Right lobe of liver (tissue), 6 donors: ENCODE measurements around the gene NEDD9. TPM values are rescaled to one million over a fixed set of nuclear protein-coding genes. Genes with fewer than 3 reads are reported as not detected.

ENCODE experiments used
- ATAC-seq, 4 donors: fragments of 200-7000 bp; cut with Tn5 transposase; one replicate each; pipeline ENCODE4 v1.9.1; 2020; ENCODE audit warnings: mild to moderate bottlenecking in 4 of 4, moderate library complexity in 4 of 4
- DNase-seq, 3 donors: peaks; one replicate each; pipeline ENCODE4 v3.0.0-alpha.2; 2020
- H3K27ac ChIP-seq, 3 donors: fragments of 200-600 bp; one replicate each; pipeline ENCODE4 v1.8.0; 2022
- H3K27me3 ChIP-seq, 2 donors: fragments of 200-600 bp; one replicate each; pipeline ENCODE4 v1.8.0; 2022
- H3K36me3 ChIP-seq, 4 donors: fragments of 200-600 bp; sonication (generic) in 1 of 4; one replicate each; pipeline versions ENCODE4 v1.5.1 to v1.8.0; 2017 to 2022; ENCODE audit warnings: control low read depth in 1 of 4
- H3K4me1 ChIP-seq, 4 donors: fragments of 200-600 bp; sonication (generic) in 1 of 4; one replicate each; pipeline versions ENCODE4 v1.5.1 to v1.8.0; 2017 to 2022; ENCODE audit warnings: control low read depth in 1 of 4
- H3K4me3 ChIP-seq, 3 donors: fragments of 200-600 bp; one replicate each; pipeline ENCODE4 v1.8.0; 2022
- H3K9me3 ChIP-seq, 4 donors: fragments of 200-600 bp; sonication (generic) in 1 of 4; one replicate each; pipeline versions ENCODE4 v1.5.1 to v1.8.0; 2017 to 2022; ENCODE audit warnings: control low read depth in 1 of 4
- POLR2A ChIP-seq: fragments of 450-650 bp; IDR thresholded peaks from one replicate; pipeline ENCODE4 v1.6.1; 2017; ENCODE audit warnings: antibody characterized with exemption, mild to moderate bottlenecking
- WGBS: methylation state at CpG from one replicate; pipeline ENCODE4 v1.1.6; 2018; ENCODE audit warnings: low coverage, low lambda C conversion rate; ENCODE audit not compliant: insufficient coverage; ENCODE audit errors: missing lambda C conversion rate; 5-methylcytosine and 5-hydroxymethylcytosine counted together
- intact Hi-C, 2 donors: fragments of 100-400 bp; cut with DNase I; formaldehyde crosslinking; loops; one replicate each; pipeline versions ENCODE4 v1.11.2 to v1.14.1; 2022
- total RNA-seq, 6 experiments: library from RNA; depleted of rRNA in 2 of 6; stranded (reverse); fragments of >200 nt in 2 of 6; fragmentation: NEBNext Ultra II Directional in 3 of 6; extraction: Animal tissue kit (Norgen Biotek cat#: 25700) in 3 of 6; gene quantifications; one replicate each; pipeline versions ENCODE4 v1.1.0 to v1.2.4, GENCODE V29; 2016 to 2023
- TF ChIP-seq, protein P1 (sequence below), 4 donors: fragments of 200-600 bp in 3 of 4; fragments of 450-650 bp in 1 of 4; IDR thresholded peaks; one replicate each; pipeline versions ENCODE4 v1.5.1 to v1.8.0; 2016 to 2022; ENCODE audit warnings: antibody characterized with exemption in 4 of 4, mild to moderate bottlenecking in 2 of 4
- donor health status: DM: no; HTN: yes; CAD: no.
- donor health status: DM: no; HTN: no; CAD: no.
- donor health status: DM: no; HTN: no; CAD: no.
- donor health status: DM: no; HTN: yes; CAD: no.
- donor health status: DM: no; HTN: yes; CAD: no.

Gene NEDD9
- total RNA-seq, 6 experiments from 2014 or later: 5.1 to 59.8 (median 26.2) TPM

DNA sequence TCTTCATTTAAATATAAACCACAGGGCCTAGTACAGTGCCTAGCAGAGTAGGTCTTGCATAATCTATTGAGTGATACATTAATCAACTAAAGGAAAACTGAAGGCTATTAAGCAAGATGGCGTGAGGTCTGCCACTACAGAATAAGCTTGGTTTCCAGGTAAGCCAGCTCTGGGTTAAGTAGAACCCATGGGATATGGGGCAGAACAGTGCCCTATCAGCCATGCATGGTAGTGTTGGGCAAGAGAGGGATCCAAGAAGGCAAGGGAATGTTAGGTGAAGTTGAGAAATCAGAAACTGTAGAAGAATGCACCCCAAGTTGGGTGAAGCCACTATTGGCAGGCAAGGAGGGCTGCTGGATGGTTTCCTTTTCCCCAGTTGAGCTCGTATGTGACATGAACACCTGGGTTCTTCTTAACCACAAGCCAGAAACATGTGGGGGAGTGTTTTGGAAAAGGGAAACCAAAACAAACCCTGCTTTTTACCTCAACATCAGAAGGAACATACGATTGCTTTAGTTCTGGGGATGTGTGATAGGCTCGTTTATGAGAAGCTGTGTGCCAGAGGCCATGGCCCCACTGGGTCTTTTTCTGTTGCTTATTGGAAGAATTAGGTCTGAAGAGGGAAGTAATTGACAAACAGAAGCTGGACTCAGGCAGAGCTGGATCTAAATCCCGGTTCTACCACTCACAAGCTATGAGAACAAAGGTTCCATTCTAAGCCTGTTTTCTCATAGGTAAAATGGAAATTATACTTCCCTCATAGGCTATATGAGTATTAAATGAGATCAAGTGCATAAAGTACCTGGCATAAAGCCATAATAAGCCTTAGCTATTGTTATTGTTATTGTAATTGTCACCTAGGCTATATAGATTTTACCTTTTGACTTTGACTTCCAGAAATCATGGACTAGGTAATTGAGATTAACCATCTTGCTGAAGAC, 33.5 kb downstream of the NEDD9 start:
- intact Hi-C loops: no loop called here
- Histone ChIP-seq H3K9me3 (no peaks in the 10 kb centered on the region), H3K4me3 (no peak overlapping the region), H3K4me1 (peaks cover 0 to 11% (median 3%) of the 10 kb centered on the region in 4 donors), H3K27me3 (no peaks in the 10 kb centered on the region), H3K27ac (no peak overlapping the region), H3K36me3 (peaks cover 0 to 5% (median 0%) of the 10 kb centered on the region in 4 donors)
- 61% methylated on average over 5 of the region's 5 CpGs for WGBS
- DNase-seq: no peak
- ATAC-seq: no peak
- TF ChIP-seq, protein P1, sequence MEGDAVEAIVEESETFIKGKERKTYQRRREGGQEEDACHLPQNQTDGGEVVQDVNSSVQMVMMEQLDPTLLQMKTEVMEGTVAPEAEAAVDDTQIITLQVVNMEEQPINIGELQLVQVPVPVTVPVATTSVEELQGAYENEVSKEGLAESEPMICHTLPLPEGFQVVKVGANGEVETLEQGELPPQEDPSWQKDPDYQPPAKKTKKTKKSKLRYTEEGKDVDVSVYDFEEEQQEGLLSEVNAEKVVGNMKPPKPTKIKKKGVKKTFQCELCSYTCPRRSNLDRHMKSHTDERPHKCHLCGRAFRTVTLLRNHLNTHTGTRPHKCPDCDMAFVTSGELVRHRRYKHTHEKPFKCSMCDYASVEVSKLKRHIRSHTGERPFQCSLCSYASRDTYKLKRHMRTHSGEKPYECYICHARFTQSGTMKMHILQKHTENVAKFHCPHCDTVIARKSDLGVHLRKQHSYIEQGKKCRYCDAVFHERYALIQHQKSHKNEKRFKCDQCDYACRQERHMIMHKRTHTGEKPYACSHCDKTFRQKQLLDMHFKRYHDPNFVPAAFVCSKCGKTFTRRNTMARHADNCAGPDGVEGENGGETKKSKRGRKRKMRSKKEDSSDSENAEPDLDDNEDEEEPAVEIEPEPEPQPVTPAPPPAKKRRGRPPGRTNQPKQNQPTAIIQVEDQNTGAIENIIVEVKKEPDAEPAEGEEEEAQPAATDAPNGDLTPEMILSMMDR (IDR thresholded peaks at IDR 0.05): no peak
- no peak for TF ChIP-seq POLR2A

DNA sequence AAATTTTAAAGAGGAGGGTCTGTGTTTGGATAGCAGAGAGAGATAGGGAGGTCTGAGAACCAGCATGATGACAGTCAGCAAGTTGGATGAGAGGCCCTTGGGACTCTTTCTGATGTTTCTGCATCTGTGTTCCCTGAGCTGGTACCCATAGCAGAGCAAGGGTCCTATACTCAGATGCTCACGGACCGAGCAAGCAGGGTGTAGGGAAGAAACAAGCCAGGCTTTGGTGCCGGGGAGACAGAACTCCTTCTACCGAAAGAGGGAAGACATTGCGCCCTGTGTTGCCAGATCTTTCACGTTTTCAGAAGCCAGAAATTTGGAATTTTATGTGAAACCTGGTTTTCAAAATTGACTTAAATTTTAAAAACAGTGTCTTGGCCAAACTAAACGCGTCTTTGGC, 34.6 kb downstream of the NEDD9 start:
- no peak overlapping the region for H3K4me3 ChIP-seq
- TF ChIP-seq, protein P1 (IDR thresholded peaks at IDR 0.05): no peak
- no peak for TF ChIP-seq POLR2A
- ATAC-seq (no peak), DNase-seq (no peak)
- peak overlapping the region in 2 of 3 donors; percentile 12 to 25 for H3K27ac ChIP-seq
- H3K27me3 ChIP-seq: no peaks in the 10 kb centered on the region
- peaks cover 0 to 11% (median 3%) of the 10 kb centered on the region in 4 donors for H3K4me1 ChIP-seq
- no peaks in the 10 kb centered on the region for H3K9me3 ChIP-seq
- WGBS: 94% methylated on average over 6 of the region's 8 CpGs
- peaks cover 0 to 6% (median 2%) of the 10 kb centered on the region in 4 donors for H3K36me3 ChIP-seq
- intact Hi-C loops: no loop called here

DNA sequence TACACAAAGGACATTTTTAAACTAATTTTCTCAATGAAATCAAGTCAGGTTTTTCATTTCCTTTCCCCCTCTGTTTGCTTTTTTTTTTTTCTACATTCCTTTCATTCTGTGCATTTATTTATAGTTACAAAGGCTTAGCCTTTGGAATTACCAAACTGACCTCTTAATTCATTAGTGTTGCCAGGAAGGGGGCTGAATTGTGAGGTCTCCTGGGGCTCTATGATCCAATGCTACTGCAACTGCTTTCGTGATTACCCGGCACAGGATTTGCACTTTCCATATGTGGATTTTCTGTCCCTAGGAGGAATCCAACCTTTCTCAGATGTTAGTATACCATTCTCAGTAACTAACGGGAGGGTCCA, 35.3 kb downstream of the NEDD9 start:
- H3K27me3 ChIP-seq: no peaks in the 10 kb centered on the region
- no peak for ATAC-seq
- intact Hi-C loops: no loop called here
- no peaks in the 10 kb centered on the region for H3K9me3 ChIP-seq
- DNase-seq: no peak
- WGBS: 96% methylated on average over 3 of the region's 3 CpGs
- TF ChIP-seq POLR2A: no peak
- TF ChIP-seq, protein P1 (IDR thresholded peaks at IDR 0.05): no peak
- no peak overlapping the region for H3K4me3 ChIP-seq
- peaks cover 0 to 10% (median 4%) of the 10 kb centered on the region in 4 donors for H3K36me3 ChIP-seq
- H3K27ac ChIP-seq: peak overlapping the region in 1 of 3 donors; percentile 25
- H3K4me1 ChIP-seq: peaks cover 0 to 6% (median 3%) of the 10 kb centered on the region in 4 donors

DNA sequence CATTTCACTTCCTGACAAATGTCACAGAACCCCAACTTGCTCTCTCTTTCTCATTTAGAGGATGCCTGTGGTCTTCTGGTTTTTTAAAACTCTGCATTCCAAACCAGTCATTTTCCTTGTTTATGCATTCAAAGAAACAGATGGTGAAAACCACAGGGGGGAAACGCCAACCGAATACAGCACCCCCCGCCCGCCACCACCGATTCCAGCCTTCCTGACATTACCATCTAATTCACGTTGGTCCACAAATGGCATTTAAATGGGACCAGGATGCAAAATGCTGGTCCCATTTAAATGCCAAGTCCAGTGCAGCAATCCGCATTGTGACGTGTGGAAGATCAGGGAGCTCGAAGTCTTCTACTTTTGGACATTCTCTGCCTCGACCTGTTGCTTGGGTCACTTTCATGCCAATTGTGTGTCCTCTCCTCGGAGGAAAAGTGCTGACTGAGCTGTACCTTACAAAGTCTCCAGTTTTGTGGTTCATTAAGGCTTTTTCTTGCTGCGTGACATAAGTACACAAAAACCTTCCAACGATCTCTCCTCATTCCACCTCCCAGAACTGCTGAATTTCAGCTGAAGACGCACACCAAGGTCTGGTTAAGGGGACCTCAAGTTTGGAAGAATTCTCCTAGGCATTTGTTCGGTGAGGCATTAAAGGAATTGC, 35.8 kb downstream of the NEDD9 start:
- WGBS: 55% methylated on average over 15 of the region's 15 CpGs
- peaks cover 0 to under 1% (median 0%) of the 10 kb centered on the region in 4 donors for H3K4me1 ChIP-seq
- ATAC-seq (no peak), DNase-seq (no peak)
- H3K27ac ChIP-seq: peak overlapping the region in 2 of 3 donors; percentile 18 to 46
- peaks cover 0 to 11% (median 6%) of the 10 kb centered on the region in 4 donors for H3K36me3 ChIP-seq
- no peaks in the 10 kb centered on the region for H3K9me3 ChIP-seq
- no peak overlapping the region for H3K4me3 ChIP-seq
- TF ChIP-seq, protein P1 (IDR thresholded peaks at IDR 0.05): no peak
- TF ChIP-seq POLR2A: no peak
- H3K27me3 ChIP-seq: no peaks in the 10 kb centered on the region
- intact Hi-C loops: no loop called here
